CD4-positive, alpha-beta T cell treated with Interleukin-6 at 100 ng/mL for 8 hours (primary cell): ENCODE measurements around the gene SLC47A1.

Source experiments
- DNase-seq: peaks from one replicate; pipeline ENCODE4 v3.0.0-alpha.2; 2020; ENCODE audit warnings: mixed read lengths, low spot score

SLC47A1 gene

GRCh38 chr17:19590912-19591551 lies 57.4 kb downstream of the SLC47A1 start:
- no peak for DNase-seq

- no peak for DNase-seq
Measured at GRCh38 chr17:19592316-19592715, 58.7 kb downstream of the SLC47A1 start.

GRCh38 chr17:19596869-19597268 lies 63.2 kb downstream of the SLC47A1 start:
- DNase-seq = no peak

GRCh38 chr17:19610311-19610710 lies 76.7 kb downstream of the SLC47A1 start:
- DNase-seq = no peak

- no peak for DNase-seq
Measured at GRCh38 chr17:19610879-19611278, 77.2 kb downstream of the SLC47A1 start.

- no peak for DNase-seq
Measured at GRCh38 chr17:19613979-19614378, 80.3 kb downstream of the SLC47A1 start.

- no peak for DNase-seq
Measured at GRCh38 chr17:19614900-19615299, 81.2 kb downstream of the SLC47A1 start.

GRCh38 chr17:19618015-19618414 lies 84.4 kb downstream of the SLC47A1 start:
- no peak for DNase-seq

- DNase-seq = no peak
Measured at GRCh38 chr17:19619705-19620325, 86.2 kb downstream of the SLC47A1 start.

GRCh38 chr17:19621697-19622096 lies 88.0 kb downstream of the SLC47A1 start:
- DNase-seq = no peak

GRCh38 chr17:19626079-19626478 lies 92.4 kb downstream of the SLC47A1 start:
- no peak for DNase-seq
